Measurements from ENCODE around the gene MROH9. TPM values are rescaled to one million over a fixed set of nuclear protein-coding genes. Genes with fewer than 3 reads are reported as not detected.

Gene MROH9
- total and polyA plus RNA-seq, 9 of the 15 experiments (the other 6 are each of a cell fraction or from before 2014, with no cell fraction given) = not detected

DNA sequence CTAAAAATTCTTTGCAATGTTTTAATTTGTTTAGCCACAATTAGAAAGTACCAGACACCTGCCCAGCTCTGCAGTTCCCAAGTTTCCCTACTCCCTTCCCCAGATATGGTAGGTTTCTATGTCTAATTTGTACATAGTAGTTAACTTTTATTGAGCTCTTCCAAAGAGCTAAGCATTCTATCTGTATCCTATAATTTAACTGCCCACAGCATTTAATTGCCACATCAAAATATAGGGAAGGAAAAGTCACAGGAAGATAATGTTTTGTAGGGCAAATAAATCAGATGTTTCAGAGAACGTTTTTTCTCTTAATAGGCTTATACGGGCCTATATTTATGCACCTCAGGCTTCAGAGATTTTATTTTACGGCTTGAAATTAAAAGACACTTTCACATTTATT, 139.7 kb downstream of the MROH9 start:
- BruUV-seq (replicated peaks) = no TSS peak
- CTCF ChIA-PET (ENCODE audit: low intra/inter-chr PET ratio) = no interaction called here
- POLR2A ChIA-PET = no interaction called here

More for the DNA sequence above, 139.7 kb downstream of the MROH9 start:
- WGBS (ENCODE audit: insufficient coverage, low coverage, missing lambda C conversion rate) = 9% methylated on average over 3 of the region's 3 CpGs
- FAIRE-seq (no peak), ATAC-seq (no peak), DNase-seq (ENCODE audit: extremely low read depth in 1 of 4, low spot score in 3 of 4) (no peak)
- Histone ChIP-seq H3K27me3 (ENCODE audit: control insufficient read depth in 2 of 2, insufficient read depth in 2 of 2, low read length in 2 of 2) (no peaks in the 10 kb centered on the region), H3K36me3 (ENCODE audit: control insufficient read depth, insufficient read depth, low read length) (no peaks in the 10 kb centered on the region), H3K9me1 (ENCODE audit: control insufficient read depth, insufficient read depth, low read length) (no peaks in the 10 kb centered on the region), H2AFZ (ENCODE audit: low read depth, low read length) (no peak overlapping the region), H3K27ac (ENCODE audit: extremely low read depth, low read depth, low read length) (no peak overlapping the region), H3K9me3 (replicated peaks; ENCODE audit: control insufficient read depth, insufficient read depth, low read depth, low read length) (no peaks in the 10 kb centered on the region), H3K9ac (ENCODE audit: insufficient read depth in 1 of 2, low read depth in 2 of 2, low read length in 2 of 2) (no peak overlapping the region), H3K4me3 (no peak overlapping the region), H3K79me2 (ENCODE audit: control insufficient read depth, insufficient read depth, low read length) (no peaks in the 10 kb centered on the region), H3K4me2 (ENCODE audit: insufficient read depth, low read length) (no peak overlapping the region), H4K20me1 (replicated peaks; ENCODE audit: control insufficient read depth, insufficient read depth, low read length) (no peaks in the 10 kb centered on the region), H3K4me1 (replicated peaks in 1 of 2; ENCODE audit: control insufficient read depth in 2 of 2, insufficient read depth in 2 of 2, low read length in 2 of 2) (no peaks in the 10 kb centered on the region)
- TF ChIP-seq ZC3H8 (IDR thresholded peaks at IDR 0.05) = no peak
- TF ChIP-seq, protein P1, sequence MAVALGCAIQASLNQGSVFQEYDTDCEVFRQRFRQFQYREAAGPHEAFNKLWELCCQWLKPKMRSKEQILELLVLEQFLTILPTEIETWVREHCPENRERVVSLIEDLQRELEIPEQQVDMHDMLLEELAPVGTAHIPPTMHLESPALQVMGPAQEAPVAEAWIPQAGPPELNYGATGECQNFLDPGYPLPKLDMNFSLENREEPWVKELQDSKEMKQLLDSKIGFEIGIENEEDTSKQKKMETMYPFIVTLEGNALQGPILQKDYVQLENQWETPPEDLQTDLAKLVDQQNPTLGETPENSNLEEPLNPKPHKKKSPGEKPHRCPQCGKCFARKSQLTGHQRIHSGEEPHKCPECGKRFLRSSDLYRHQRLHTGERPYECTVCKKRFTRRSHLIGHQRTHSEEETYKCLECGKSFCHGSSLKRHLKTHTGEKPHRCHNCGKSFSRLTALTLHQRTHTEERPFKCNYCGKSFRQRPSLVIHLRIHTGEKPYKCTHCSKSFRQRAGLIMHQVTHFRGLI (CRISPR knock-in tag; IDR thresholded peaks at IDR 0.05) = no peak
- TF ChIP-seq, protein P2, sequence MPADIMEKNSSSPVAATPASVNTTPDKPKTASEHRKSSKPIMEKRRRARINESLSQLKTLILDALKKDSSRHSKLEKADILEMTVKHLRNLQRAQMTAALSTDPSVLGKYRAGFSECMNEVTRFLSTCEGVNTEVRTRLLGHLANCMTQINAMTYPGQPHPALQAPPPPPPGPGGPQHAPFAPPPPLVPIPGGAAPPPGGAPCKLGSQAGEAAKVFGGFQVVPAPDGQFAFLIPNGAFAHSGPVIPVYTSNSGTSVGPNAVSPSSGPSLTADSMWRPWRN (IDR thresholded peaks at IDR 0.05; ENCODE audit: low read depth) = no peak
- TF ChIP-seq, protein P3, sequence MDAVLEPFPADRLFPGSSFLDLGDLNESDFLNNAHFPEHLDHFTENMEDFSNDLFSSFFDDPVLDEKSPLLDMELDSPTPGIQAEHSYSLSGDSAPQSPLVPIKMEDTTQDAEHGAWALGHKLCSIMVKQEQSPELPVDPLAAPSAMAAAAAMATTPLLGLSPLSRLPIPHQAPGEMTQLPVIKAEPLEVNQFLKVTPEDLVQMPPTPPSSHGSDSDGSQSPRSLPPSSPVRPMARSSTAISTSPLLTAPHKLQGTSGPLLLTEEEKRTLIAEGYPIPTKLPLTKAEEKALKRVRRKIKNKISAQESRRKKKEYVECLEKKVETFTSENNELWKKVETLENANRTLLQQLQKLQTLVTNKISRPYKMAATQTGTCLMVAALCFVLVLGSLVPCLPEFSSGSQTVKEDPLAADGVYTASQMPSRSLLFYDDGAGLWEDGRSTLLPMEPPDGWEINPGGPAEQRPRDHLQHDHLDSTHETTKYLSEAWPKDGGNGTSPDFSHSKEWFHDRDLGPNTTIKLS (IDR thresholded peaks at IDR 0.05; ENCODE audit: borderline replicate concordance, low read depth) = no peak
- TF ChIP-seq, protein P4, sequence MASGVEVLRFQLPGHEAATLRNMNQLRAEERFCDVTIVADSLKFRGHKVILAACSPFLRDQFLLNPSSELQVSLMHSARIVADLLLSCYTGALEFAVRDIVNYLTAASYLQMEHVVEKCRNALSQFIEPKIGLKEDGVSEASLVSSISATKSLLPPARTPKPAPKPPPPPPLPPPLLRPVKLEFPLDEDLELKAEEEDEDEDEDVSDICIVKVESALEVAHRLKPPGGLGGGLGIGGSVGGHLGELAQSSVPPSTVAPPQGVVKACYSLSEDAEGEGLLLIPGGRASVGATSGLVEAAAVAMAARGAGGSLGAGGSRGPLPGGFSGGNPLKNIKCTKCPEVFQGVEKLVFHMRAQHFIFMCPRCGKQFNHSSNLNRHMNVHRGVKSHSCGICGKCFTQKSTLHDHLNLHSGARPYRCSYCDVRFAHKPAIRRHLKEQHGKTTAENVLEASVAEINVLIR (CRISPR knock-in tag; IDR thresholded peaks at IDR 0.05) = no peak
- intact Hi-C loops (cut with micrococcal nuclease) = no loop called here
- in situ Hi-C loops (cut with MboI) = no loop called here

Measured in K562 (cell line).